ENCODE measurements around the gene NUP210L.
"Not testable (repeated sequence)": the region's sequence is repeated elsewhere in the genome, so short reads cannot be mapped to it uniquely, and the experiment has no call there.

NUP210L gene

DNA sequence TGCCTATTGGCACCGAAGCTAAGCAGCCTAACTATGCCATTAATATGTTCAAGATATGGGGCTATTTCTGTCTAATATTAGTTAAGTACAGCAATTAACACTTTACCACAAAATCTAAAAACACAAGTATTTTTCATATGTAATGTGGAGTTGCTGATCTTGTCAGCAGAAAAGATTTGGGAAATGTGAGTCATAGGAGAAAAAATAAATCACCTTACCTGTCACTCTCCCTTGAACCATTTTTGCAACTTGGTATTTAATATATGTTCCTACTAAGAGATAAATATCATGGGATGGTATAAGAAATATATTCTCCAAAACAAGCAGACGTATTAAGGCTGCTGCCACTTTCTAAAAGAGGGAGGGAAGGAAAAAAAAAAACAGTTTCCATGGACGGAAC, 17.0 kb downstream of the NUP210L start:
- H3K9me3 ChIP-seq (ENCODE audit: control insufficient read depth, low read depth, low read length), result no peaks in the 10 kb centered on the region
- no peaks in the 10 kb centered on the region for H3K36me3 ChIP-seq (ENCODE audit: control insufficient read depth, low read depth, low read length)
- H3K9ac ChIP-seq (ENCODE audit: low read length), result no peak overlapping the region
- no peak overlapping the region for H3K27ac ChIP-seq (ENCODE audit: low read length)
- no peak overlapping the region for H3K4me3 ChIP-seq (ENCODE audit: low read length)
- H3K4me1 ChIP-seq (ENCODE audit: control insufficient read depth, low read depth, low read length), result no peaks in the 10 kb centered on the region
- no peaks in the 10 kb centered on the region for H3K27me3 ChIP-seq (ENCODE audit: control insufficient read depth, insufficient read depth, low read length)

DNA sequence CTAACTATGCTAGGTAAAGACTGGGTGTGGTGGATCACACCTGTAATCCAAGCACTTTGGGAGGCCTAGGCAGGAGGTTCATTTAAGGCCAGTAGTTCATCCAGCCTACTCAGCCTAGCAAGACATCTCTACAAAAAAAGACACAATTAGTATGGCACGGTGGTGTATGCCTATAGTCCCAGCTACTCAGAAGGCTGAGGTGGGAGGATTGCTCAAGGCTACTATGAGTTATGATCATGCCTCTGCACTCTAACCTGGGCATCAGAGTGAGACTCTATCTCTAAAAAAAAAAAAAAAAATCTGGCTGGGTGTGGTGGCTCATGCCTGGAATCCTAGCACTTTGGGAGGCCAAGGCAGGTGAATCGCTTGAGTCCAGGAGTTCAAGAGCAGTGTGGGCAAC, 21.6 kb downstream of the NUP210L start:
- Histone ChIP-seq H3K9me3 (ENCODE audit: control insufficient read depth, low read depth, low read length) (no peaks in the 10 kb centered on the region), H3K4me3 (ENCODE audit: low read length) (no peak overlapping the region), H3K4me1 (ENCODE audit: control insufficient read depth, low read depth, low read length) (no peaks in the 10 kb centered on the region), H3K36me3 (ENCODE audit: control insufficient read depth, low read depth, low read length) (no peaks in the 10 kb centered on the region), H3K27ac (ENCODE audit: low read length) (no peak overlapping the region), H3K27me3 (ENCODE audit: control insufficient read depth, insufficient read depth, low read length) (no peaks in the 10 kb centered on the region), H3K9ac (ENCODE audit: low read length) (no peak overlapping the region)

DNA sequence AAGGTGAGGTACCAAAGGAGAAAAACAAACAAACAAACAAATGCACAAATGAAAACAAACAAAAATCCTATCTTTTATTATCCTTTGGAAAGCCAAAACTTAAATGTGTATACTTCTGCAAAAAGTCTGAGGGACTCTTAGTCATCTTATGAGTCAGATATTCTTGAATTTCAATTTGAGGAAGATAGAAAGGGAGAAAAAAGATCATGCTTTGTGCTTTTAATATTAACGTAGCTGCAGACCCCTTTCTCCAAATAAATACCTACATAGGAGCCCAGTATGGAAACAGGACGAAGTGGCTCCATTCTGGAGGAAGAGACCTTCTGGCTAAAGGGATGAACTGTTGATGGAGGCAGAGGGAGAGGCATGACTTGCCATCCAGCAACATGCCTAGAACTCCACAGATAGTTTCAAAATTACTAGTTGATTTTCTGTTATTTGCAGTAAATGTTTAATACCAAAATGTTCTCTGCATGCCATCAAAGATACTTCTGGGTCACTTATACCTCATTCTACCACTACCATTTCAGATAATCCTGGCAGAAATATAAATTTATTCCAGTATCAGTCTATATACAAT, 25.4 kb downstream of the NUP210L start:
- Histone ChIP-seq H3K9me3 (ENCODE audit: control insufficient read depth, low read depth, low read length) (no peaks in the 10 kb centered on the region), H3K27ac (ENCODE audit: low read length) (no peak overlapping the region), H3K9ac (ENCODE audit: low read length) (no peak overlapping the region), H3K4me3 (ENCODE audit: low read length) (no peak overlapping the region), H3K4me1 (ENCODE audit: control insufficient read depth, low read depth, low read length) (no peaks in the 10 kb centered on the region), H3K36me3 (ENCODE audit: control insufficient read depth, low read depth, low read length) (no peaks in the 10 kb centered on the region), H3K27me3 (ENCODE audit: control insufficient read depth, insufficient read depth, low read length) (no peaks in the 10 kb centered on the region)

DNA sequence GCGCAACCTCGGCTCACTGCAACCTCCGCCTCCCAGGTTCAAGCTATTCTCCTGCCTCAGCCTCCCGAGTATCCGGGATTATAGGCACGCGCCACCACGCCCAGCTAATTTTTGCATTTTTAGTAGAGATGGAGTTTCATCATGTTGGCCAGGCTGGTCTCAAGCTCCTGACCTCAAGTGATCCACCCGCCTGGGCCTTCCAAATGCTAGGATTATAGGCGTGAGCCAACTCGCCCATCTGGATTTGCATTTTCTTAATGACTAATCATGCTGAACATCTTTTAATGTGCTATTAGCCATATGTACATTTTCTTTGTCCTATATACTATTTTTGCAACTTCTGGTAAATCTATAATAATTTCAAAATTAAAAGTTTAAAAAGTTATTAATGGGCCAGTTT, 31.7 kb downstream of the NUP210L start:
- H3K27me3 ChIP-seq (ENCODE audit: control insufficient read depth, insufficient read depth, low read length); H3K9ac ChIP-seq (ENCODE audit: low read length); H3K4me3 ChIP-seq (ENCODE audit: low read length); H3K9me3 ChIP-seq (ENCODE audit: control insufficient read depth, low read depth, low read length); H3K36me3 ChIP-seq (ENCODE audit: control insufficient read depth, low read depth, low read length); H3K4me1 ChIP-seq (ENCODE audit: control insufficient read depth, low read depth, low read length); H3K27ac ChIP-seq (ENCODE audit: low read length): not testable (repeated sequence)

DNA sequence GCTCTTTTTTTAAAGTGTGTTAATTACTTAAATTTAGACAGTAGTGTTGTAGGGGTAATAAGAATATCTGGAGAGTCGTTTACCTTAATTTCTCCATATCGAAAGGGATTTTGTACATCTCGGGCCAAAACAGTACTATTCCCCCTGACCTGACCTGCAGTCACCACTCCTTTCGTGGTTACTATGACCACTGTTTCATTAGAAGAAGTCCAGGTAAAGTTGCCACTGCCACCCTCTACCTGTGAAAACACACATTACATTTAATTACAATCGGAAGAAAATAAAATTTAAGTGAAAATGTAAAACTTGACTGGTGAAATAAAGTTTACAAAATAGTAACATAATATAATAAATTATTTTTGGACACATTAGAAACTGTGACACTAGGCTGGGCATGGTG, 37.2 kb downstream of the NUP210L start:
- Histone ChIP-seq H3K4me3 (ENCODE audit: low read length) (no peak overlapping the region), H3K27me3 (ENCODE audit: control insufficient read depth, insufficient read depth, low read length) (no peaks in the 10 kb centered on the region), H3K27ac (ENCODE audit: low read length) (no peak overlapping the region), H3K36me3 (ENCODE audit: control insufficient read depth, low read depth, low read length) (no peaks in the 10 kb centered on the region), H3K9me3 (ENCODE audit: control insufficient read depth, low read depth, low read length) (no peaks in the 10 kb centered on the region), H3K4me1 (ENCODE audit: control insufficient read depth, low read depth, low read length) (peaks cover 5% of the 10 kb centered on the region), H3K9ac (ENCODE audit: low read length) (no peak overlapping the region)

DNA sequence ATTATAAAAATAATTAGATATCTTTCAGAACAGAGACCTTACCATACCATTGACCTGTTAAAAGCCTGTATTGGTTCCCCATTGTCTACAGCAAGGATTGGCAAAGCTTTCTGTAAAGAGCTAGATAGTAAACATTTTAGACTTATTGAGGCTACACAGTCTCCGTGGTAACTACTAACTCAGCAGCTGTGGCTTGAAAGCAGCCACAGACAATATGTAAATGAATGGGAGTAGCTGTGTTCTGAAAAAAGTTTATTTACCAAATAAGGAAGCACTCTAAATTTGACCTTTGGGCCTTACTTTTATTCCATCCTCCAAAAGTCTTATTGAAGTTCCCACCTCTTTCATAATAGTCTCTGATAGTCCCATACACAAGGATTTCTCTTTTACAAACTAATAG, 39.7 kb downstream of the NUP210L start:
- peaks cover 5% of the 10 kb centered on the region for H3K4me1 ChIP-seq (ENCODE audit: control insufficient read depth, low read depth, low read length)
- H3K4me3 ChIP-seq (ENCODE audit: low read length), result no peak overlapping the region
- no peaks in the 10 kb centered on the region for H3K27me3 ChIP-seq (ENCODE audit: control insufficient read depth, insufficient read depth, low read length)
- H3K9ac ChIP-seq (ENCODE audit: low read length), result no peak overlapping the region
- H3K9me3 ChIP-seq (ENCODE audit: control insufficient read depth, low read depth, low read length), result no peaks in the 10 kb centered on the region
- no peaks in the 10 kb centered on the region for H3K36me3 ChIP-seq (ENCODE audit: control insufficient read depth, low read depth, low read length)
- no peak overlapping the region for H3K27ac ChIP-seq (ENCODE audit: low read length)

DNA sequence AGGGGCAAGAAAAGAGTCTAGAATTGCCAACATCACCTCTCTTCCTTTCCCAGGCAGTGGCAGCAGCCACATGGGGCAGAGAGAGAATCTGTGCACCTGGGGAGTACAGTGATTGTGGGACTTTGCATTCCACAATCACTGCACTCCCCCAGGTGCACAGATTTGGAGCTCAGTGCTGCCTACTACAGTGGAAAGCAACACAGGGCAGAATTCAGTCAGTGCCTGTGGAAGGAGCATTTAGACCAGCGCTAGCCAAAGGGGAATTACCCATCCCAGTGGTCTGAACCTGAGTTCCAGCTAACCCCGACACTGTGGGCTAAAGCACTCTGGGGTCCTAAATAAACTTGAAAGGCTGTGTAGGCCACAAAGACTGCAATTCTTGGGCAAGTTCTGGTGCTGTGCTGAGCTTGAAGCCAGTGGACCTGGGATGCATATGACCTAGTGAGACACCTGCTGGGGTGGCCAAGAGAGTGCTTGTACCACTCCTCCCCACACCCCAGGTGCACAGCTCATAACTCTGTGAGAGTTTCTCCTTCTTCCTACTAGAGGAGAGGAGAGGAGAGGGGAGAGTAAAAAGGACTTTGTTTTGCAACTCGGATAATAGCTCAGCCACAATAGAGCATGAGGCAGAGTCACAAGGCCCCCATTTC, 50.3 kb downstream of the NUP210L start:
- Histone ChIP-seq H3K9ac (ENCODE audit: low read length) (no peak overlapping the region), H3K4me1 (ENCODE audit: control insufficient read depth, low read depth, low read length) (peaks cover 6% of the 10 kb centered on the region), H3K4me3 (ENCODE audit: low read length) (no peak overlapping the region), H3K27me3 (ENCODE audit: control insufficient read depth, insufficient read depth, low read length) (no peaks in the 10 kb centered on the region), H3K27ac (ENCODE audit: low read length) (no peak overlapping the region), H3K9me3 (ENCODE audit: control insufficient read depth, low read depth, low read length) (no peaks in the 10 kb centered on the region), H3K36me3 (ENCODE audit: control insufficient read depth, low read depth, low read length) (no peaks in the 10 kb centered on the region)

DNA sequence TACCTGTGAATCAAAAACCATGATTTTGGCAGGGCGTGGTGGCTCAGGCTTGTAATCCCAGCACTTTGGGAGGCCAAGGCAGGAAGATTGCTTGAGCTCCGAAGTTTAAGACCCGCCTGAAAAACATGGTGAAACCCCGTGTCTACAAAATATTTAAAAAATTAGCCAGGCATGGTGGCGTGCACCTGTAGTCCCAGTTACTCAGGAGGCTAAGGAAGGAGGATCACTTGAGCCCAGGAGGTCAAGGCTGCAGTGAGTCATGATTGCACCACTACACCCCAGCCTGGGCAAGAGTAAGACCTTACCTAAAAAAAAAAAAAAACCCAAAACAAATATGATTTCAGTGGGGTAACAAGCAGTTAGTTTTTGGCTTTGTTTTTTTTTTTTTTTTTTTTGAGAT, 54.7 kb downstream of the NUP210L start:
- H3K9ac ChIP-seq (ENCODE audit: low read length); H3K36me3 ChIP-seq (ENCODE audit: control insufficient read depth, low read depth, low read length); H3K27me3 ChIP-seq (ENCODE audit: control insufficient read depth, insufficient read depth, low read length); H3K27ac ChIP-seq (ENCODE audit: low read length); H3K4me1 ChIP-seq (ENCODE audit: control insufficient read depth, low read depth, low read length); H3K9me3 ChIP-seq (ENCODE audit: control insufficient read depth, low read depth, low read length); H3K4me3 ChIP-seq (ENCODE audit: low read length): not testable (repeated sequence)

DNA sequence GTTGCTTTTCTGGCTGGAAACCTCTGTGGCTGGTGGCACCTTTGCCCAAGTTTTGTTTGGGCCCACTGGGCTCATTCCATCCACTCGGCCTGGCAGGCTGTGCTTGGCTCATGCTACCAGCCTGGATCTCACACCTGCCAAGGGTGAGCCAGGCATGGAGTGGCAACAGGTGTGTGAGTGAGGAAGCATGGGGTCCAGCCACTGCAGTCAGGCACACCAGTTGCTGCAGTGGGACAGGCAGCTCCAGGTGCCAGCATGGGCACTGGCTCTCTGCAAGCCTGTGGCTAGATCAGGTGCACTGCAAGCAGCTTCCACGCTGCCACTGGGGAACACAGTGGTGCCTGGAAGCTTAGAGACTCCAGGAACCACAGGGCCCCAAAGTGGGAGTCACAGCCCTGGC, 57.0 kb downstream of the NUP210L start:
- H3K27me3 ChIP-seq (ENCODE audit: control insufficient read depth, insufficient read depth, low read length), result no peaks in the 10 kb centered on the region
- H3K4me3 ChIP-seq (ENCODE audit: low read length), result no peak overlapping the region
- no peak overlapping the region for H3K9ac ChIP-seq (ENCODE audit: low read length)
- no peak overlapping the region for H3K27ac ChIP-seq (ENCODE audit: low read length)
- H3K4me1 ChIP-seq (ENCODE audit: control insufficient read depth, low read depth, low read length), result no peaks in the 10 kb centered on the region
- H3K36me3 ChIP-seq (ENCODE audit: control insufficient read depth, low read depth, low read length), result no peaks in the 10 kb centered on the region
- no peaks in the 10 kb centered on the region for H3K9me3 ChIP-seq (ENCODE audit: control insufficient read depth, low read depth, low read length)

DNA sequence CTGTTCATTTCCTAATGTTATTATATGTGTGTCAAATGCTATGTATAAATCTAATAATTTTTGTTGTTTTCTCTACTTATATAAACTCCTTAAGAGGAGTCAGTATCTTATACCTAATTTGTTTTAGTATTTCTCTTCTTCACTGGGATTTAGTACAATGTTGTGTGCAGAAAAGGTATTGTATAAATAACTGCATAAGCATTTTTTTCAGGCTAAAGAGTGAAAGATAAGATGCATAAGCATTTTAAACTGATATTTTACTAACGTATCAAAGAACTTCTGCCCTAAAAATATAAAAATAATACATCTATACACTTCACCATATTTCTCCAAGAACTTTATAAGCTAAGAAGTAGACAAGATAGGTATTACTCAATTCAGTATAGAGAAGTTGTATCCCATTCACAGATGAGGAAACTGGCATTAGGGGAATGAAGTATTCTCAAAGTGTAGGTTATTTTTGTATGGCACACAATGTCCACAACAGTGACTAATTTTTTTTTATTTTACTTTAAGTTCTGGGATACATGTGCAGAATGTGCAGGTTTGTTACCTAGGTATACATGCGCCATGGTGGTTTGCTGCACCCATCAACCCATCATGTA, 59.3 kb downstream of the NUP210L start:
- Histone ChIP-seq H3K36me3 (ENCODE audit: control insufficient read depth, low read depth, low read length) (no peaks in the 10 kb centered on the region), H3K27me3 (ENCODE audit: control insufficient read depth, insufficient read depth, low read length) (no peaks in the 10 kb centered on the region), H3K4me3 (ENCODE audit: low read length) (no peak overlapping the region), H3K27ac (ENCODE audit: low read length) (no peak overlapping the region), H3K9ac (ENCODE audit: low read length) (no peak overlapping the region), H3K9me3 (ENCODE audit: control insufficient read depth, low read depth, low read length) (no peaks in the 10 kb centered on the region), H3K4me1 (ENCODE audit: control insufficient read depth, low read depth, low read length) (no peaks in the 10 kb centered on the region)

DNA sequence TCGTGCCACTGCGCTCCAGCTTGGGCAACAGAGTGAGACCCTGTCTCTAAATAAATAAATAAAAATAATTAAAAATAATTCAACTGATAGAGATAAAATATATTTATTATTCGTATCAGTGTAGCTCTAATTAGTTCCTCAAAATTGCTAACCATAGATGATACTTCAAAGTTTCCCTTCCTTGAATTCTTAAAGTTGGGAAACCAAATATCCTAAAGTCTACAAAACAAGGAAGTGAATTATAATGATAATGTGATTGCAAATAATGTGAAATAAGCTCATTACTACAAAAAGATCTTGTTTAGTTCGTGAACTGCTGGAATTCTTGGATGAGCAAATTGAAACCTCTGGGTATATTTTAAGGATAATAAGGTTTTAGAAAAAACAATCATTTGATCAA, 60.5 kb downstream of the NUP210L start:
- no peak overlapping the region for H3K9ac ChIP-seq (ENCODE audit: low read length)
- no peaks in the 10 kb centered on the region for H3K4me1 ChIP-seq (ENCODE audit: control insufficient read depth, low read depth, low read length)
- H3K9me3 ChIP-seq (ENCODE audit: control insufficient read depth, low read depth, low read length), result no peaks in the 10 kb centered on the region
- H3K27me3 ChIP-seq (ENCODE audit: control insufficient read depth, insufficient read depth, low read length), result no peaks in the 10 kb centered on the region
- no peaks in the 10 kb centered on the region for H3K36me3 ChIP-seq (ENCODE audit: control insufficient read depth, low read depth, low read length)
- no peak overlapping the region for H3K4me3 ChIP-seq (ENCODE audit: low read length)
- H3K27ac ChIP-seq (ENCODE audit: low read length), result no peak overlapping the region

DNA sequence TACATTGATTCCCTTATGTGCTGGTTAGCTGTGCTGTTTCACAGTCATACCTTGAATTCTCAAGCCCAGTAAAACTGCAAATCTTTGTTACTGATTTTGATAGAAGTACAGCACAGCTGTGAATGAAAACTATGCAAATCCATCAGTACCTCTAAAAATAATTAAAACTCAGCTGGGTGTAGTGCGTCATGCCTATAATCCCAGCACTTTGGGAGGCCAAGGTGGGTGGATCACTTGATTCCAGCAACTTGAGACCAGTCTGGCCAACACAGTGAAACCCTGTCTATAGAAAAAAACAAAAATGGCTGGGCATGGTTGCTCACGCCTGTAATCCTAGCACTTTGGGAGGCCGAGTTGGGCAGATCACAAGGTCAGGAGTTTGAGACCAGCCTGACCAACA, 61.2 kb downstream of the NUP210L start:
- H3K4me1 ChIP-seq (ENCODE audit: control insufficient read depth, low read depth, low read length), result no peaks in the 10 kb centered on the region
- no peak overlapping the region for H3K9ac ChIP-seq (ENCODE audit: low read length)
- H3K4me3 ChIP-seq (ENCODE audit: low read length), result no peak overlapping the region
- H3K36me3 ChIP-seq (ENCODE audit: control insufficient read depth, low read depth, low read length), result no peaks in the 10 kb centered on the region
- no peak overlapping the region for H3K27ac ChIP-seq (ENCODE audit: low read length)
- no peaks in the 10 kb centered on the region for H3K27me3 ChIP-seq (ENCODE audit: control insufficient read depth, insufficient read depth, low read length)
- H3K9me3 ChIP-seq (ENCODE audit: control insufficient read depth, low read depth, low read length), result no peaks in the 10 kb centered on the region
